Nephron progenitor cell (in vitro differentiated cells): ENCODE measurements around the gene LAMA4.

ENCODE experiments used
- DNase-seq: peaks from one replicate; pipeline ENCODE4 v3.0.0; 2021
- H3K27ac Mint-ChIP-seq: 2 replicates; pipeline ENCODE4 v1.8.0; 2021; ENCODE audit warnings: mild to moderate bottlenecking, moderate library complexity, mixed read lengths
- H3K27me3 Mint-ChIP-seq: 2 replicates; pipeline ENCODE4 v1.8.0; 2021; ENCODE audit warnings: mild to moderate bottlenecking, low read depth, mixed read lengths; ENCODE audit not compliant: poor library complexity
- H3K36me3 Mint-ChIP-seq: 2 replicates; pipeline ENCODE4 v1.8.0; 2021; ENCODE audit warnings: low read depth, mixed read lengths
- H3K4me1 Mint-ChIP-seq: 2 replicates; pipeline ENCODE4 v1.8.0; 2021; ENCODE audit warnings: mixed read lengths
- H3K4me3 Mint-ChIP-seq: 2 replicates; pipeline ENCODE4 v1.8.0; 2021; ENCODE audit warnings: mild to moderate bottlenecking, moderate library complexity, mixed read lengths
- H3K9me3 Mint-ChIP-seq: 2 replicates; pipeline ENCODE4 v1.8.0; 2021; ENCODE audit warnings: mild to moderate bottlenecking, moderate library complexity, mixed read lengths
- CTCF ChIP-seq: fragments of 200-600 bp; sonication (generic); IDR thresholded peaks from 2 replicates; pipeline ENCODE4 v1.5.0; 2021; ENCODE audit warnings: antibody characterized with exemption

The LAMA4 gene

GRCh38 chr6:112198582-112198981 lies 55.8 kb downstream of the LAMA4 start:
- peaks cover 44% of the 10 kb centered on the region for H3K36me3 Mint-ChIP-seq
- H3K4me3 Mint-ChIP-seq: no peak overlapping the region
- peaks cover 13% of the 10 kb centered on the region for H3K27me3 Mint-ChIP-seq
- no peak for DNase-seq
- TF ChIP-seq CTCF: no peak
- H3K4me1 Mint-ChIP-seq: peaks cover 54% of the 10 kb centered on the region
- no peak overlapping the region for H3K27ac Mint-ChIP-seq
- peaks cover 23% of the 10 kb centered on the region for H3K9me3 Mint-ChIP-seq

GRCh38 chr6:112197636-112198035 lies 56.7 kb downstream of the LAMA4 start:
- Mint-ChIP-seq H3K27me3 (peaks cover 13% of the 10 kb centered on the region), H3K9me3 (peaks cover 23% of the 10 kb centered on the region), H3K36me3 (peaks cover 42% of the 10 kb centered on the region), H3K27ac (no peak overlapping the region), H3K4me1 (peaks cover 52% of the 10 kb centered on the region), H3K4me3 (no peak overlapping the region)
- no peak for TF ChIP-seq CTCF
- DNase-seq: no peak

GRCh38 chr6:112196306-112196705 lies 58.1 kb downstream of the LAMA4 start:
- no peak for TF ChIP-seq CTCF
- Mint-ChIP-seq H3K27ac (no peak overlapping the region), H3K36me3 (peaks cover 33% of the 10 kb centered on the region), H3K27me3 (peaks cover 13% of the 10 kb centered on the region), H3K9me3 (peaks cover 22% of the 10 kb centered on the region), H3K4me1 (peaks cover 49% of the 10 kb centered on the region), H3K4me3 (no peak overlapping the region)
- DNase-seq: no peak

GRCh38 chr6:112195166-112195565 lies 59.2 kb downstream of the LAMA4 start:
- Mint-ChIP-seq H3K27me3 (peaks cover 13% of the 10 kb centered on the region), H3K4me3 (no peak overlapping the region), H3K27ac (no peak overlapping the region), H3K36me3 (peaks cover 23% of the 10 kb centered on the region), H3K4me1 (peaks cover 57% of the 10 kb centered on the region), H3K9me3 (peaks cover 18% of the 10 kb centered on the region)
- no peak for DNase-seq
- TF ChIP-seq CTCF: no peak

GRCh38 chr6:112194511-112194910 lies 59.9 kb downstream of the LAMA4 start:
- H3K4me1 Mint-ChIP-seq: peaks cover 58% of the 10 kb centered on the region

More at GRCh38 chr6:112194511-112194910, 59.9 kb downstream of the LAMA4 start:
- Mint-ChIP-seq H3K27me3 (peaks cover 13% of the 10 kb centered on the region), H3K4me3 (no peak overlapping the region), H3K27ac (no peak overlapping the region), H3K36me3 (peaks cover 17% of the 10 kb centered on the region), H3K9me3 (peaks cover 12% of the 10 kb centered on the region)
- TF ChIP-seq CTCF: no peak
- no peak for DNase-seq
